ENCODE results near the gene ALPK1. TPM values are rescaled to one million over a fixed set of nuclear protein-coding genes. Genes with fewer than 3 reads are reported as not detected.

Gene ALPK1
- total RNA-seq, 1 donor from 2014 or later, result 4.9 TPM

DNA sequence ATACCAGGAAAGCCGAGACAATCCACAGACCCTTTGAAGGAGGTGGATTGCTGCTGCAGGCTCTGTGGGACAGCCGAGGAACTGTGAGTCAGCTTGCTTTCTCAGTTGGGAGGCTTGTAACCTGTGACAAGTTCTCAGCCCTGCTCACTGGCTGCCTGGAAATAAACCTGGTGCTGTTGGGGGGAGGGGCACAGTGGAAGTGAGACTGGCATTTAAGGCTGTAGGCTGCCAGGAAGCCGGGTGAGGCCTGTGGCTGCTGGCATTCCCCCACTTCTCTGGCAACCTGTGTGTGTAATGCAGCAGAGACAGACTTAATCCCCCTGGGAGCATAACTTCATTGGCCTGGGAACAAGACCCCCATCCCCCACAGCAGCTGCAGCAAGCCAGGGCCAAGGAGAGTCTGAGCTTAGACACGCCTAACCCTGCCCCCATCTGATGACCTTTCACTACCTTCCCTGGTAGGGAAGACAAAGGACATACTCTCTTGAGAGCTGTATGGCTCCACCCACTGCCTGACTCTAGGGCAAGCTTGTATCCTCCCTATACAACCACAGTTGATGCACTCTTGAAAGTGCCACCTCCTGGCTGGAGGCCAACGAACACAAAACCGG is 64.1 kb downstream of the ALPK1 start:
- DNase-seq (ENCODE audit: low spot score in 2 of 2), result no peak
- no peak for FAIRE-seq

DNA sequence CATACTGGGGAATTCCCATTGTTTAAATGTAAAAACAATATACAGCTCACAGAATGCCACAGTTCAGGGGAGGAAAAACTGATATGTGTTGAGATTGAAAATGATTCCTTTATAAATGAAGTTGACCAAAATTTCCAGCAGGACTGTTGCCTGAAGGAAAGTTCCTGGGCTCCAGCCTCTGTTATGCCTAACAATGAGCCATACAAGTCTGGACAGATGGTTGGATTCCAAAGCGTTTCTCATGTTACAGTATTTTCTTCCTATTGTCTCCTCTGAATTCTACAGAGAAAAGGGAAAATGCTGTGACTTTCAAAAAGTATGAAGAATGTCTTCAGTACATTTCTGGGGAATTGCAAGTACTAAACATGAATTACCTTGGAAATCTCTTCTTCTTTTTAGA is 73.3 kb downstream of the ALPK1 start:
- no peak for DNase-seq (ENCODE audit: low spot score in 2 of 2)
- no peak for FAIRE-seq

- FAIRE-seq (no peak), DNase-seq (ENCODE audit: low spot score in 2 of 2) (no peak)
Observed at GRCh38 chr4:112371361-112371760, 74.2 kb downstream of the ALPK1 start.

DNA sequence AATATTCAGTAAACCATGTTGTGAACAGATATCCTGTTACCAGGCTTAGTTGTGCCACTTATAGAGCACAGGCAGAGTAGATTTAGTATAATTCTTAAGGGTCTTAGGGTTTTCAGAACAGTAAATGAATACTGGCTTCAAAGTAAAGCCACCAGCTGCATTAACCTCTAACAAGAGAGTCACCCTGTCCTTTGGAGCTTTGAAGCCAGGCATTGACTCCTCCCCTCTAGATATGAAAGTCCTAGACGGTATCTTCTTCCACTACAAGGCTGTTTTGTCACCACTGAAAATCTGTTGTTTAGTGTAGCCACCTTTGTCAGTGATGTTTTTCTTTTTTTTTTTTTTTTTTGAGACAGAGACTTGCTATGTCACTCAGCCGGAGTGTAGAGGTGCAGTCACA is 77.7 kb downstream of the ALPK1 start:
- DNase-seq (ENCODE audit: low spot score in 2 of 2), result no peak
- FAIRE-seq, result no peak

DNA sequence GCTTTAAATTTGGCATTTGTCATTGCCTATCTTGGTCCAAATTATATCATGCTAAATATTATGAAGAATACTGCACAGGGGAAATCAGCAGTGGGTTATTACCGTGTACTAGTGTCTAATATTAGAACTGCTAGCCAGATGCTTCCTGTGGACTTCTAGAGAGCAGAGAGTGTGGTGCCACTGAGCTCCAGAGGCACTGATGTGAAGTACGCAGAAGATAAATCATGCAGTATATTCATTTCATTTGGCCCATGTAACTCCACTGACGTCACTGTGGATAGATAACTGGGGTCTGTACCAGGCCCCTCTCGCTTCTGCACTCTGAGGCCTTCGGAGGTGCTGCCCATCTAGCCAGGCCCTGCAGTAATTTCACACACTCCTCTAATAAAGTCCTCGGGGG is 80.0 kb downstream of the ALPK1 start:
- DNase-seq (ENCODE audit: low spot score in 2 of 2) (no peak), FAIRE-seq (no peak)

DNA sequence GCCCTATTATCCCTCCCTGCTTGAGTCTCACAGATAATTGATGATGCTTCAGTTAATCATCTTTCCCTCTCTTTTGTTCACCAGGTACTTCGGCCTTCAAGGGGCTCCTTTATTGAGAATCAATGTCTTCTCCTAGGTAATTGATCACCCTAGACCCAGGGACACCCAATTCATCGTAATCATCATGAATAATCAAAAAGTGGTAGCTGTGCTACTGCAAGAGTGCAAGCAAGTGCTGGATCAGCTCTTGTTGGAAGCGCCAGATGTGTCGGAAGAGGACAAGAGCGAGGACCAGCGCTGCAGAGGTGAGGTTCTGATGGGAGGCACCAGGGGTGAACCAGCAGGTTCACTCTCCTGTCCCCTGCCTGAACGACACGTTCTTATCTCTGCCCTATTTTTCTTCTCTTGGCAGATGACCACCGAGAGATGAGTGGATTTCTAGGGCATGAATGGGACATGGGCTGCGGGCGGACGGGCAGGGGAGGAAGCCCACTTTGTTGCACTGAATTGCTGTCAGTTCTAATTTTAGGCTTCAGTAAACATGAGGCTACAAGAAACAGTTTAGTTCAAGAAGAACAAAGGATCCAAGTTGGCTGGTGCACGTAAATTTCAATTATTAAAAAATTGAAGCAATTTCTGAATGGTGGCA is 80.5 kb downstream of the ALPK1 start:
- no peak for FAIRE-seq

DNA sequence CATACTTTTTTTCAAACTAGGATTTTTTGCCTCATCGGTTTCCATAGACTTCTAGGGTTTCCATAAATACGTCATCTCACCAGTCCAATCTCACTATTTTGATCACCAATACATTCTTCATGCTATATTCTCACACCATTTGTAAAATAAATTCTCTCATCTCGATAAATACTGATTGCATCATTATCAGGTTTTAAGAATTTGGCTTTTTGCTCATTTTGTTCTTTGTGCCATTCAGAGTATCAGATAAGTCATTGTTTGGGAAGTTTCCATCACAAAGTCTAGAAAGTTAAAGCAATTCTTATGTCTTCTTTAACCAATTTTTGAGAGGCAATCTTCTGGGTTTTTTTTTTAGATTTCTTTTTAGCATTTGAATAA is 81.1 kb downstream of the ALPK1 start:
- no peak for FAIRE-seq
- no peak for DNase-seq (ENCODE audit: low spot score in 2 of 2)

More for the DNA sequence above, 80.5 kb downstream of the ALPK1 start:
- DNase-seq (ENCODE audit: low spot score in 2 of 2), result no peak

- DNase-seq (ENCODE audit: low spot score in 2 of 2), result no peak
- no peak for FAIRE-seq
Observed at GRCh38 chr4:112378858-112379257, 81.7 kb downstream of the ALPK1 start.

DNA sequence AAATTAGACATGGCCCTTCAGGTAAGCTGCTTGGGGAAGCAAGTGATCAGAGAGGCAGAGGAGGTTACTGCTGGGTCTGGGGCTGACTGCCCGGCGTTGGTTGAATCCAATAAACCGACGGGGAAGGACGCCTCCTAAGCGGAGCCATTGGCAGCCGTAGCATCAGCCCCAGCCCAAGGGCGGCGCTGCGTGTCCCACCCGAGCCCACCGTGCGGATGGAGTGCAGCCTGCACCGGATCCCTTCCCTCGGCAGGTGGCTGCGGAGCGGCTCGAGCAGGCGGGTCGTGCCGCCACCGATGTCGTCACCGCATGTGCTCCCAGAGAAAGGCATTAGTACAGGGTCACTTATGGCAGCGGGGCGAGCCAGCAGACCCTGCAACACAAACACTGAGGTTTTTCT is 82.1 kb downstream of the ALPK1 start:
- FAIRE-seq (no peak), DNase-seq (ENCODE audit: low spot score in 2 of 2) (no peak)

DNA sequence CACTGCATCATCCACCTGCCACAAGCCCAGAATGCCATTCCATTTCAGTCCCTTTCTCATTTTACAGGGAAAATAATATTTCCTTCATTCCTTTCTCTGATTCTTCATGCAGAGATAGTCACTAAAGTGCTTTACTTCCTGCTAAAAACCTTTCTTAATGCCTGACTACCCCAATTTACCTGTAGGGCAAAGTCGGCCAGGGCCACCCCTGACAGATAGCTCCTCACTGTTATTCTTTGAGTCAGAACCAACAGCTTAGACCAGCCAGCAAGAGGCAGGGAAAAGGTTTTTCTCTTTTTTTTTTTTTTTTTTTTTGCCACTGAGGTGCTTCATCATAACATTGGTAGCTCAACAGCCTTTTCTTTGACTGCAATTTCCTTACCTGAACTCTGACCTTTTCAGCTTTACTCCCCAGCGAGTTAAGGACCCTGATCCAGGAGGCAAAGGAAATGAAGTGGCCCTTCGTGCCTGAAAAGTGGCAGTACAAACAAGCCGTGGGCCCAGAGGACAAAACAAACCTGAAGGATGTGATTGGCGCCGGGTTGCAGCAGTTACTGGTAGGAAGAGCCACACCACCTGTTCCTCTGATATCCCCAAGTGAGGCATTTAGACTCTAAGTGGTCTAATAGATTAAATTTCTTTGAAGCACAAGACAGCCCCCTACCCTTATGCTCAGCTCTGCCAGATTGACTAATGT is 85.0 kb downstream of the ALPK1 start:
- FAIRE-seq (no peak), DNase-seq (ENCODE audit: low spot score in 2 of 2) (no peak)

DNA sequence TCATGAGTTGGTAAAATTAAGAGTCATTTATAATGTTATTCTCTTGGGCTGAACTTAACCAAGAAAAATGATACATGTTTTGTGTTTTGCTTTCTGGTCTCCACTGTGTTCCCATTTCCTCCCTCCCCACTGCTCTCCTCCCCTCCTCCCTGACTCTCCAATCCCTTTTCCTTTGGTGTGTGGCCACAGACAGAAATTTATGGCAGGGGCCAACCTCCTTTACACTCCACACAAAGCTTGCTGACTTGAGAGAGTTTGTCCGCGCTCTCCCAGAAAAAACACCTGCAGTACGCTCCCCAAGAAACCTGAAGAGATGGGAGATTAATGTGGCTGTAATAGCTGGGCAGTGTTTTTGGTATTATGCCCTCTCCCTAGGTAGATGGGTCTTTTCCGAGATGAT is 88.9 kb downstream of the ALPK1 start:
- FAIRE-seq, result no peak

DNA sequence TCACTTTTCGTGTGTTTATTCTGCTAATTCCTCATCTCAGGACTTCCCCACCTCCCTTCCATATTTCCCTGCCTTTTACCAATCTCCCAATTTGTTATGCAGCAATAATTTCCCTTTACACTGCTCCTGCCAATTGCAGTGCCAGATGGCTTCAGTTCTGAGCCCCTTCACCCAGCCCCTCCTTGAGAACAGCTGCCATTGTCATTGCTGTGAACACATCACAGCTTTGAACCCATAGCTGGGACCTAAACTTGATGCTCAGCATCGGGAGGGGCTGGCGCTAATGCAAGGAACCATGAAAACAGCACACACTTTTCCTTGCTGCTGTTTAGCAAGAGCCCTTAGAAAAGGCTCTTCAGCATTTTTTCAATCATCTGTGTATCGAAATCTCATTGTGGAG is 104.9 kb downstream of the ALPK1 start:
- DNase-seq (ENCODE audit: low spot score in 2 of 2), result no peak
- FAIRE-seq, result no peak

More for the DNA sequence above, 88.9 kb downstream of the ALPK1 start:
- DNase-seq (ENCODE audit: low spot score in 2 of 2), result no peak

GRCh38 chr4:112403101-112403945 is 106.2 kb downstream of the ALPK1 start:
- DNase-seq (ENCODE audit: low spot score in 2 of 2) (peak in 1 of 2 donors; percentile 9), FAIRE-seq (no peak)

GRCh38 chr4:112410364-112410763 is 113.2 kb downstream of the ALPK1 start:
- no peak for DNase-seq (ENCODE audit: low spot score in 2 of 2)

GRCh38 chr4:112410804-112411203 is 113.6 kb downstream of the ALPK1 start:
- FAIRE-seq (no peak), DNase-seq (ENCODE audit: low spot score in 2 of 2) (no peak)

More at GRCh38 chr4:112410364-112410763, 113.2 kb downstream of the ALPK1 start:
- FAIRE-seq, result no peak

GRCh38 chr4:112411781-112412550 is 114.8 kb downstream of the ALPK1 start:
- no peak for FAIRE-seq
- no peak for DNase-seq (ENCODE audit: low spot score in 2 of 2)

- DNase-seq (ENCODE audit: low spot score in 2 of 2) (no peak), FAIRE-seq (no peak)
Observed at GRCh38 chr4:112416464-112416863, 119.3 kb downstream of the ALPK1 start.

DNA sequence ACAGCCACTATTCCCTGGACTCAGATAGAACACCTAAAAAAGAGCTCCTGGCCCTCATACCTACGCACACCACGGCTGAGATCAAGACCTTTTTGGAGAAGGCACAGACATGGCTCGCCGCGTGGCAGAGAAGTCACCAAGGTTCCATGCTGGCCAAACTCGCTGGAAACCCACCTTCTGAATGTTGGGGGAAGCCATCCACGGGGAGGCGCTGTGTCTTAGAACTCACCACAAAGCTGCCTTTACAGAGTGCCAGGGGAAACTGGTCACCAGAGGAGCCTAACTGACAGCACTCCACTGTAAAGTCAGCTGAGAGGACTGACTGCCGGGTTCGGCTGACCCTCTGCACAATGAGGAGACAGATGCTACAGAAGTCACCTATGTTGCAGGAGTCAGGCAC is 120.9 kb downstream of the ALPK1 start:
- no peak for FAIRE-seq

GRCh38 chr4:112421911-112422310 is 124.7 kb downstream of the ALPK1 start:
- FAIRE-seq (no peak), DNase-seq (ENCODE audit: low spot score in 2 of 2) (no peak)

More for the DNA sequence above, 120.9 kb downstream of the ALPK1 start:
- DNase-seq (ENCODE audit: low spot score in 2 of 2), result no peak

GRCh38 chr4:112422644-112423043 is 125.5 kb downstream of the ALPK1 start:
- FAIRE-seq (no peak), DNase-seq (ENCODE audit: low spot score in 2 of 2) (no peak)

Measured in frontal cortex (tissue), 4 donors.